Right lobe of liver (tissue), 6 donors: Measurements from ENCODE around the gene RAB27B. TPM values are rescaled to one million over a fixed set of nuclear protein-coding genes. Genes with fewer than 3 reads are reported as not detected.

Experiments
- ATAC-seq, 4 donors: fragments of 200-7000 bp; cut with Tn5 transposase; one replicate each; pipeline ENCODE4 v1.9.1; 2020; ENCODE audit warnings: mild to moderate bottlenecking in 4 of 4, moderate library complexity in 4 of 4
- DNase-seq, 3 donors: peaks; one replicate each; pipeline ENCODE4 v3.0.0-alpha.2; 2020
- H3K27ac ChIP-seq, 3 donors: fragments of 200-600 bp; one replicate each; pipeline ENCODE4 v1.8.0; 2022
- H3K27me3 ChIP-seq, 2 donors: fragments of 200-600 bp; one replicate each; pipeline ENCODE4 v1.8.0; 2022
- H3K36me3 ChIP-seq, 4 donors: fragments of 200-600 bp; sonication (generic) in 1 of 4; one replicate each; pipeline versions ENCODE4 v1.5.1 to v1.8.0; 2017 to 2022; ENCODE audit warnings: control low read depth in 1 of 4
- H3K4me1 ChIP-seq, 4 donors: fragments of 200-600 bp; sonication (generic) in 1 of 4; one replicate each; pipeline versions ENCODE4 v1.5.1 to v1.8.0; 2017 to 2022; ENCODE audit warnings: control low read depth in 1 of 4
- H3K4me3 ChIP-seq, 3 donors: fragments of 200-600 bp; one replicate each; pipeline ENCODE4 v1.8.0; 2022
- H3K9me3 ChIP-seq, 4 donors: fragments of 200-600 bp; sonication (generic) in 1 of 4; one replicate each; pipeline versions ENCODE4 v1.5.1 to v1.8.0; 2017 to 2022; ENCODE audit warnings: control low read depth in 1 of 4
- POLR2A ChIP-seq: fragments of 450-650 bp; IDR thresholded peaks from one replicate; pipeline ENCODE4 v1.6.1; 2017; ENCODE audit warnings: antibody characterized with exemption, mild to moderate bottlenecking
- WGBS: methylation state at CpG from one replicate; pipeline ENCODE4 v1.1.6; 2018; ENCODE audit warnings: low coverage, low lambda C conversion rate; ENCODE audit not compliant: insufficient coverage; ENCODE audit errors: missing lambda C conversion rate; 5-methylcytosine and 5-hydroxymethylcytosine counted together
- intact Hi-C, 2 donors: fragments of 100-400 bp; cut with DNase I; formaldehyde crosslinking; loops; one replicate each; pipeline versions ENCODE4 v1.11.2 to v1.14.1; 2022
- total RNA-seq, 6 experiments: library from RNA; depleted of rRNA in 2 of 6; stranded (reverse); fragments of >200 nt in 2 of 6; fragmentation: NEBNext Ultra II Directional in 3 of 6; extraction: Animal tissue kit (Norgen Biotek cat#: 25700) in 3 of 6; gene quantifications; one replicate each; pipeline versions ENCODE4 v1.1.0 to v1.2.4, GENCODE V29; 2016 to 2023
- TF ChIP-seq, protein P1 (sequence below), 4 donors: fragments of 200-600 bp in 3 of 4; fragments of 450-650 bp in 1 of 4; IDR thresholded peaks; one replicate each; pipeline versions ENCODE4 v1.5.1 to v1.8.0; 2016 to 2022; ENCODE audit warnings: antibody characterized with exemption in 4 of 4, mild to moderate bottlenecking in 2 of 4
- donor health status: DM: no; HTN: yes; CAD: no.
- donor health status: DM: no; HTN: no; CAD: no.
- donor health status: DM: no; HTN: no; CAD: no.
- donor health status: DM: no; HTN: yes; CAD: no.
- donor health status: DM: no; HTN: yes; CAD: no.

Gene RAB27B
- total RNA-seq, 6 experiments from 2014 or later, result 0.53 to 1.0 (median 0.85) TPM

- no peak for ATAC-seq
- 56% methylated on average over 6 of the region's 6 CpGs for WGBS
- Histone ChIP-seq H3K36me3 (no peaks in the 10 kb centered on the region), H3K27me3 (no peaks in the 10 kb centered on the region), H3K9me3 (no peaks in the 10 kb centered on the region), H3K4me3 (no peak overlapping the region), H3K27ac (no peak overlapping the region), H3K4me1 (no peaks in the 10 kb centered on the region)
- no peak for TF ChIP-seq POLR2A
- TF ChIP-seq, protein P1, sequence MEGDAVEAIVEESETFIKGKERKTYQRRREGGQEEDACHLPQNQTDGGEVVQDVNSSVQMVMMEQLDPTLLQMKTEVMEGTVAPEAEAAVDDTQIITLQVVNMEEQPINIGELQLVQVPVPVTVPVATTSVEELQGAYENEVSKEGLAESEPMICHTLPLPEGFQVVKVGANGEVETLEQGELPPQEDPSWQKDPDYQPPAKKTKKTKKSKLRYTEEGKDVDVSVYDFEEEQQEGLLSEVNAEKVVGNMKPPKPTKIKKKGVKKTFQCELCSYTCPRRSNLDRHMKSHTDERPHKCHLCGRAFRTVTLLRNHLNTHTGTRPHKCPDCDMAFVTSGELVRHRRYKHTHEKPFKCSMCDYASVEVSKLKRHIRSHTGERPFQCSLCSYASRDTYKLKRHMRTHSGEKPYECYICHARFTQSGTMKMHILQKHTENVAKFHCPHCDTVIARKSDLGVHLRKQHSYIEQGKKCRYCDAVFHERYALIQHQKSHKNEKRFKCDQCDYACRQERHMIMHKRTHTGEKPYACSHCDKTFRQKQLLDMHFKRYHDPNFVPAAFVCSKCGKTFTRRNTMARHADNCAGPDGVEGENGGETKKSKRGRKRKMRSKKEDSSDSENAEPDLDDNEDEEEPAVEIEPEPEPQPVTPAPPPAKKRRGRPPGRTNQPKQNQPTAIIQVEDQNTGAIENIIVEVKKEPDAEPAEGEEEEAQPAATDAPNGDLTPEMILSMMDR (IDR thresholded peaks at IDR 0.05), result no peak
- intact Hi-C loops, result no loop called here
- DNase-seq, result no peak
These were observed 5.1 kb upstream of the RAB27B start for GRCh38 chr18:54822872-54823845.

- intact Hi-C loops, result no loop called here
- Histone ChIP-seq H3K4me3 (no peak overlapping the region), H3K9me3 (no peaks in the 10 kb centered on the region), H3K27ac (no peak overlapping the region), H3K4me1 (peaks cover 0 to 5% (median 0%) of the 10 kb centered on the region in 4 donors), H3K27me3 (no peaks in the 10 kb centered on the region), H3K36me3 (no peaks in the 10 kb centered on the region)
- TF ChIP-seq POLR2A, result no peak
- TF ChIP-seq, protein P1 (IDR thresholded peaks at IDR 0.05), result no peak
- no peak for DNase-seq
- WGBS, result 100% methylated on average over 1 of the region's 1 CpG
- no peak for ATAC-seq
These were observed 3.5 kb upstream of the RAB27B start for GRCh38 chr18:54824761-54825160.

DNA sequence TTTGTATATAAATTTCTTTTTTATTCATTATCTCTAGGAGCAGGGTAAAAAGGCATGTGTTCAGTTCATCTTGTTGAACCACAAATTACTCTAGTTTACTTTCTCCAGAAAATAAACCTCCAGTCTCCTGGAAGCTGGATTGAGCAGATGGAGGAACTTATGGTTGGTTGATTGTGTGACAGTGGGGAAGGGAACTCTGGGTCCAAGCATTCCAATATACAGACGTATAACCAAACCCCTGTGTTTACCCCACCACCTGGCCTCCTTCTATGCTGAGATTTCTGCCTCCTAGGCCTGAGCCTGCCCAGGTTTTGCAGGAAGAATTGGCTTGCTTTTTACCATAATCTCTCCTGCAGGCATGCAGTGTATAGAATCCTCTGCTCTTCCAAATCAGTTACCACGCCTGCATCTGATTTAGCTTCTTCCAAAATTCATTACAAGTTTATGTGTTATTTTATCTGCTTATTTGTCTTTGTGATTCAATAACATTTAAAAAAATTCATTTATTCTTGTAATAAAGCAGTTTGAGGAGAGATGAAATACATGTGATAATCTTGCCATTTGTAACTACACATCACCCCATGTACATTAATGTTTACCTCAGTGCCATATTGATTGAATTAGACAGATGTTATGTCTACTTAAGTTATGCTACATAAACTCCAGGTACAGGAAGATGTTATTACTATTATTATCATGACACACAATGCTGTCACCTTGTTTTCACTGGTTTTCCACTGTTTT is 2.5 kb upstream of the RAB27B start:
- no peak overlapping the region for H3K4me3 ChIP-seq
- TF ChIP-seq POLR2A, result no peak
- TF ChIP-seq, protein P1 (IDR thresholded peaks at IDR 0.05), result no peak
- intact Hi-C loops, result no loop called here
- no peaks in the 10 kb centered on the region for H3K36me3 ChIP-seq
- no peak overlapping the region for H3K27ac ChIP-seq
- no peaks in the 10 kb centered on the region for H3K27me3 ChIP-seq
- DNase-seq, result no peak
- ATAC-seq, result no peak
- H3K9me3 ChIP-seq, result no peaks in the 10 kb centered on the region
- 100% methylated on average over 2 of the region's 2 CpGs for WGBS
- peaks cover 0 to 5% (median 0%) of the 10 kb centered on the region in 4 donors for H3K4me1 ChIP-seq

DNA sequence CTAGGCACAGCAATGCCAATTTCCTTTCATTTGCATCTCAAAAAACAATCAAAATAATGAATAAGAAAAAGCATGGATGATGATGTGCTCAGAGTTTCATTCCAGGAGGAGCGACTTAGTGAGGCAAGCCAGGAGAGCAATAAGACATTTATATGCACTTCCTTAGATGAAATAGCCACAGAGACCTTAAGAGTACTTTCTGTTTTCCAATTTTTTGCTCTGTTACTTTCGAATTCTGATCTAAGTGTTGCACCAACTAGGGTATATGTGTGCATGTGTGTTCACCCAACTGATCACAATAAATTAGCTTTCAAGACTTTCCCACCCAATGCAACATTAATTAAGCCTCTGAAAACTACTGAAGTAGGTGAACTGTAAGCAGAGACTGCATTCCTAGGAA is 709 bp downstream of the RAB27B start:
- Histone ChIP-seq H3K36me3 (no peaks in the 10 kb centered on the region), H3K27ac (no peak overlapping the region), H3K9me3 (no peaks in the 10 kb centered on the region), H3K4me3 (peak overlapping the region; percentile 41 to 57 (median 53)), H3K27me3 (no peaks in the 10 kb centered on the region), H3K4me1 (peaks cover 0 to 5% (median 0%) of the 10 kb centered on the region in 4 donors)
- WGBS, result 32% methylated on average over 2 of the region's 2 CpGs
- intact Hi-C loops, result no loop called here
- TF ChIP-seq, protein P1 (IDR thresholded peaks at IDR 0.05), result no peak
- TF ChIP-seq POLR2A, result no peak
- DNase-seq (no peak), ATAC-seq (no peak)
